Measurements from ENCODE around the gene LIMD2.
"Not testable (repeated sequence)": the region's sequence is repeated elsewhere in the genome, so short reads cannot be mapped to it uniquely, and the experiment has no call there.

The LIMD2 gene

DNA sequence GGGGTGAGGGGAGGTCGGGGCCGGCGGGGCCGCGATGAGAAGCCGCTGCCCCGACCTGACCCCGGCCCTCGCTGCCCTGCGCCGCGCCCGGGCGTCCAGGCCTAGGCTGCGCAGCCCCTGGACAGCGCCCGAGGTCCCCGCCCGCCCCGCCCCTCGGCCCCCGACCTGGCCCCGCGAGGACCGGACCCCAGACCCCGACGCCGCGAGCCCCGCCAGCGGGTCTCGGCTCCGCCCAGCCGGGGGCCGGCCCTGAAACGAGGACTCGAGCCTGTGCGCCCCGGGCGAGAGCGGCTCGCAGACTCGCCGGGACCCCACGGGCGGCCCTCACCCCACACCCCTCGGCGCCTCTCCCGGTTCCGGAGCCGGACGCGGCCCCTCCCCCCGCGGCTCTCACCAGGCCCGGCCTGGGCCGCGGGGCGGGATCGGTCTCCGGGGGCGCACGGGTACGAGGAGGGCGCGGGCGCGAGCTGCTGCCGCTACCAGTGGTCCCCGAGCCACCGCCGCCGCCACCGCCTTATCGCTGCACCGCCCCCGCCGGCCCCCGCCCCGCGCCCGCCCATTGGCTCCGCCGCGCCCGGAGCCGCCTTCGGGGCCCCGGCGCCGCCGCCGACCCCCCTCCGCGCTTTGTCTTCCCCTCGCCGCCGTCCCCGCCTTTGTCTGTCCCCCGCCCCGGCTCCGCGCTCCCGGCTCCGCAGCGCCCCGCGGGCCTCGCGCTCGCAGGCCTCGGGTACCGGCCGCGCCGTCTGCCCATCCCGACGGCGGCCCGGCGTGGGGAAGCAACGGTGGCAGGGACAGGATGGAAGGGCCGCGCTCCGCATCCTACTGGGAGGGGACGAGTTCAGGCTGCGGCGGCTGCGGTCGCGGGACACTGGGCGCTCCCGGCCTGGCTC, at the start of gene LIMD2:
LIMD2 (minus strand) TSS at position 488 of the 890 bp plus-strand sequence. CDS start 827 bp downstream, outside the sequence.
- DNase-seq: peak; percentile 53

DNA sequence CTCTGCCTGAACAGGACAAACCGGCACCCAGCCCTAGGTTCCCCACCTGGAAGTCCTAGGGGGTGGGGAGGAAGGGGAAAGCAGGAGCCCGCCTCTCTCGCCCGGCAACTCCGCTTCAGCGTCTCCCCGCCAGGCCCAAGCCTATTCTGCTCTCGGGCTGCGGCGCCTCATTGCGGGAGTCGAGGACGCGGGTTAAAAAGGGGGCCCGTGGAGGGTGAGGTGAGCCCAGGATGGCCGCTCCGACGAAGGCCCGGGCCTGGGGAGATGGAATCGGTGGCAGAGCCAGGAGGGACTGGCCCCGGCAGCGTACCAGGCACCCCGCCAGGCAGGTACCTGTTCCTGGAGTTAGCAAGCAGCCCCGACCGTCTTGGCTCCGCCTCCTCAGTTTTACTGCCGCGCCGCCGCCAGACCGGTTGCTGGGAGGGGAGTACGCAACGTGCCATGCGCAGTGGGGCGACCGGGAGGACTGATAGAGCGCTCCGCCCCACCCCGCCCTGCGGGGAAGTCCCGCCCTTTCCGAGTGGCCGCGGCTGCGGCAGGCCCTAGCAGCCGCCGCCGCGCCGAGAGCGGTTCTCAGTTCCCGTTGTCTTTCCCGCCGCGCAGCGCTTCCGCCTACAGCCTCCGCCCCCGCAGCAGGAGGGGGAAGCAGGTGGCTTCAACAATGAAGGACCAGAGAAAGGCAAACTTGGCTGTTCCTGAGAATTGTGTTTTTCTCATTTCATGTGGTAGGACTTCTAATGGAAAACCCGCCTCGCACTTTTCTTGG, 41.7 kb upstream of the LIMD2 start, which contains the start of gene STRADA:
STRADA (minus strand) TSS at position 392 of the 766 bp plus-strand sequence. CDS start 13,430 bp downstream, outside the sequence.
- DNase-seq: peak; percentile 98

DNA sequence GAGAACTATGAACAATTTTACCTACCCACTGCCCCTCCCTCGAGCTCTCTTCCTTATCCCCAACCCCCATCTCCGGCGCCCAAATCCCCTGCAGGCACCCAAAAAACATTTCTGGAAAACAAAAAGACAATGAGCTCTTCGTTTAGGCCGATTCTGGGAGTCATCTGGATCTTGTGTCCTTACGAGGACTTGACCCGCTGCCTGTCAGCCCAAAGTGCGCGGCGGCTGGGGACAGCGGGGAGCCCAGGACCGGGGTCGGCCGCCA, 41.1 kb upstream of the LIMD2 start:
- peak; percentile 53 for DNase-seq

DNA sequence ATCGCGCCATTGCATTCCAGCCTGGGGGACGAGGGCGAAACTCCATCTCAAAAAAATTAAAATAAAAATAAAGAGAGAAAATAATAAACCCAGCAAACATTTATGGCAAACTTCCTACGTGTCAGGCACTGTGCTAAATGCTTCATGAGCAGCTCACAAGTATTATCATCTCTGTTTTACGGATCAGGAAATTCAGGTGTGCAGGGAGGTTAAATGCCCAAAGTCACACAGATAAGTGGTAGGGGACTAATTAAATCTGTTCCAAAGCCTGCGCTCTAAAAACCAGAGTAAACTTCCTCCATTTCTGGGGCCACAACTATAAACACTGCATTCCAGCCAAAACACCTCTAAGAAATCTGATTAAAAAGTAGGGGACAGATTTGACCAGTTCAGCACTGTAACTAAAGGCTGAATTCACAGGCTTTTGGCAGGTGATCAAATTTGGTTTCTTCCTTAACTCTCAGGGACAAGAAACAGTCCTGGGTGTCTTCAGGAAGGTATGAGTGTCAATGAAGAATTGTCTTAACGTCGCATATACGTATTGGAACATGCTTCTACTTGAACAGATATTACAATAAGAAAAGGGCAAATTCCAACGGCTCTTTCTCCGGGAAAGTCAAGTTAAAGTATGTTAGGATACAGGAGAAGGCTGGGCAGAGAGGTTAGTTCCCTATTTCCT, 40.7 kb upstream of the LIMD2 start:
- DNase-seq: no peak

GRCh38 chr17:63735691-63736090, 35.8 kb upstream of the LIMD2 start:
- DNase-seq: no peak

DNA sequence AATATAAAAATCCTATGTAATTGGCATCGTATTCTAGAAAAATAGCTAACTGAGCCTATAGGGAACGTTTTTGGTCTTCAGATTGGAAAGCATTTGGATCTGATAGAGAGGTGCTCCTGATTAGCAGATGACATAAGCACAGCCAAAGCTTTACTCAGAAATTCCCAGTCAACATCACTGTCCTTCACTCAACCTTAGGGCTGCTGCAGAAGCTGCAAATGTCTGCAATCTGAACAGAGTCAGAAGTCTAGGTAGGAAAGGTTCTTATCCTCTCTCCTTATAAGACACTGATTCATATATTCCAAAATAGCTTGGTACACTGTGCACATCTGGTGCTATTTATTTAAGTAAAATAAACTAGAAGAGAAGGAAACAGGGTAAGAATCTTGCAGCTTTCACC, 22.5 kb upstream of the LIMD2 start:
- DNase-seq: no peak

DNA sequence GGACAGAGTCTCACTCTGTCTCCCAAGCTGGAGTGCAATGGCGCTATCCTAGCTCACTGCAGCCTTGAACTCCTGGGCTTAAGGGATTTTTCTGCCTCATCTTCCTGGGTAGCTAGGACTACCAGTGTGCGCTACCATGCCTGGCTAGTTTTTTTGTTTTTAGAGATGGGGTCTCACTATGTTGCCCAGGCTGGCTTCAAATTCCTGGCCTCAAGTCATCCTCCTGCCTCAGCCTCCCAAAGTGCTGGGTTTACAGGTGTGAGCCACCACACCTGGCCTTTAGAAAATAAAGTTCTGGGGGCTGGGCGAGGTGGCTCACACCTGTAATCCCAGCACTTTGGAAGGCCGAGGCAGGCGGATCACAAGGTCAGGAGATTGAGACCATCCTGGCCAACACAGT, 20.3 kb upstream of the LIMD2 start:
- DNase-seq: not testable (repeated sequence)

DNA sequence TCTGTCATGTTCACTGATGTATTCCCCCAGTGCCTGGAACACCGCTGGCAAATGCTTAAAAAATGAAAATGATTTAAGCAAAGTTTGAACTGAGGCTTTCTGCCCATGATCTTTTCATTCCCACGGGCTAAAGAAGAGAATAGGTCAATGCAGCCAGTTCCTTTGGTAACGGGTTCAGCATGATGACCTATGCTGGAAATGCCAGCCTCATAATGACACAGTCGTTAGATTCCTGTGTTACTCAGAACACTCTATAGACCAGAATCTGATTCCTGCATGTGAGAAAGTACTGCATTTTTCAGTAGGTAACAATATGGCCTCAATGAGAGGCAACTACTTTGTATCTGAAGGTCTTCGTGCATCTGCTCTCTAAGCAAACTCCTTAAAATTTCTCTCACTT, 19.1 kb upstream of the LIMD2 start:
- no peak for DNase-seq

DNA sequence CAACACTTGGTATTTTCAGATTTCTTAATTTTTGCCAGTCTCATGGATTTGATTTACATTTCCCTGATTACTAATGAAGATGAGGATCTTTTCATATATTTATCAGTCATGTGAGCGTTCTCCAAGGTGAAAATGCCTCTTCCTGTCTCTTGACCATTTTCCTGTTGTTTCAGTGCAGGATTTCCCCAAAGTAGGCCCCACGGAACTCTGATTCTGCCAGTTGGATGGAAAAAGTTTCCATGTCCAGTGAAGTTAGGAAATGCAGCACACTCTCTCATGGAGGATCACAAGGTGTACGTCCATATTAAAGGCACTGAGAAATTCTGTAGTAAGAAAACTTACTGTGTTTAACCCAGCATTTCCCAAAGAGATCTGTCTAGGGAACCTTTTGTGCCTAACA, 16.5 kb upstream of the LIMD2 start:
- no peak for DNase-seq

- DNase-seq: no peak
Observed at GRCh38 chr17:63714550-63715277, 14.8 kb upstream of the LIMD2 start.

DNA sequence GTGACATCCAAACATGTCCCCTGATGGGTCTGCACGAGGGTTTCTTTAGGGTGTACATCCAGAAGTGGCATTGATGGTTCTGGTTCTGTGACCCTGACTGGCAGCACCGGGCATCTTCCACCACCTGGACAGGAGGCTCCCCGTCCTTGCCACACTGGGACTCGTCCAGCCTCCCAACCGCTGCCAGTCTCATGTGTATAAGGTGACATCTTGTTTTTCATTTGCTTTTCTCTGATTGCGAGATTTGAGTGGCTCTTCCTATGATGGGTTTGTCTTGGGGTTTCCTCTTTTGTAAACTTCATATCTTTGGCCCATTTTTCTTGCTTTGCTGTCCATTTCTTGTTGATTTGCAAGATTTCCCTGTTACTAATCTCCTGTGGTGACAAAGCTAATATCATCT, 9.2 kb upstream of the LIMD2 start:
- no peak for DNase-seq

GRCh38 chr17:63707151-63707550, 7.2 kb upstream of the LIMD2 start:
- no peak for DNase-seq

GRCh38 chr17:63706336-63707082, 6.6 kb upstream of the LIMD2 start:
- DNase-seq: no peak

- DNase-seq: no peak
Observed at GRCh38 chr17:63705657-63706056, 5.7 kb upstream of the LIMD2 start.

- DNase-seq: no peak
Observed at GRCh38 chr17:63704836-63705235, 4.9 kb upstream of the LIMD2 start.

DNA sequence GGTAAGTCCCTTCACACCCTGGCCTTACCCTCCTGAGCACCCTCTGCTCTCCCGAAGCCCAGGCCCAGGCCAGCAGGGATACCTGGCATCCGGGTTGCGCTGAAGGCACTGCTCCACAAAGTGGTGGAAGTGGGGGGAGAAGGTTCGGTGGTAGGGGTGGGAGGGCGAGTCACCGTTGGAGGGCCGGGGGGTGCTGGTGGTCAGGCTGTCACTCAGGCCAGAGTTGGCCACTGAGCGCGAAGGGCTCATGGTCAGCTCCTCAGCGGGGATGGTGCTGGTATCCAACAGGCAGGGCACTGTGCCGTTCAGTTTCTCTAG, 4.3 kb upstream of the LIMD2 start:
- no peak for DNase-seq

- DNase-seq: no peak
Observed at GRCh38 chr17:63703556-63704258, 3.8 kb upstream of the LIMD2 start.

- no peak for DNase-seq
Observed at GRCh38 chr17:63703029-63703428, 3.1 kb upstream of the LIMD2 start.

DNA sequence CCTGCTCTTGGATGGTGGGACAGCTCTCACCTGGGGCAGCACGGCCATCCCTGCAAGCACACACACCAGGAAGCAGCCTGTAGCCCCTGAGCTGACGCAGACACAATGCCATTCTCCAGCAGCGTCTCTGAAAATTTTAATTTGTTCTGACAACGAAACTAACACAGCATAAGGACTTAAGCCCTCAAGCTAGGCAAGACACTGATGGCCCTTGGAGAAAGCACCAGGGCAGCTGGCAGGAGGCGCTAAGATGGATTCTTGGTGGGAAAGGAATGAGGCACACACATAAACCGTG, 2.7 kb upstream of the LIMD2 start:
- DNase-seq: no peak

DNA sequence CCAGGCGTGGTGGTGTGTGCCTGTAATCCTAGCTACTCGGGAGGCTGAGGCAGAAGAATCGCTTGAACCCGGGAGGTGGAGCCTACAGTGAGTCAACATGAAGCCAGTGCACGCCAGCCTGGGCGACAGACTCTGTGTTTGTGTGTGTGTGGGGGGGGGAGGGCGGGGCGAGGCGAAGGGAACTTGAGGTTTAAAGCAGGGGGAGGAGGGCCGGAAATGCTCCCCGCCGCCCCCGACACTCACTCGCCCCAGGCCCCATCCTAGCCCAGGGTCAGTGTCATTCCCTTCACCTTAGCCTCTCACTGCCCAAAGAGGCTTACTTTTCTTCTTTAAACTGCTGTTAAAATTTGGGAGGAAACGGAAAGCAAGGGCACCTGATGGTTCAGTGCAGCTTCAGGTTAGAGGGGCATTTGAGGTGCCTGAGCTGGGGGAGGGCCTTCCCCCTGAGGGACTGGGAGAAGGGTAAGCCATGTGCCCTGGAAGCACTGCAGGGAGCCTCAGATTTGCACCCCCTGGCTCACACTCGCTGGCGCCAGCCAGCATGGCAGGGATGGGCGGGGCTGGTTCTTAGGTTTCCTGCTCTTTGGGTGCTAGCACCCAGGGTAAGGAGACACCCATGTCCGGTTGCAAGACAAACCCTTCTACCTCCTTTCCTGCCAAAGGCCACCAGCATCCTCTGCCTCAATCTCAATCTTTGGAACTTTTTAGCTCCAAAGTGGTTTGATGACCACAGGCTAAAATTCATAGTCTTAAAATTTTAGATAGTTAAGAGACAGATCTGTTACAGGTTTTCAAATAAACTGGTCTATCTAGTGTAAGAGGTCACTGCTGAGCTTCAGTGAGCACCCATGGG, 2.2 kb upstream of the LIMD2 start:
- no peak for DNase-seq

- DNase-seq: no peak
Observed at GRCh38 chr17:63701456-63701820, 1.5 kb upstream of the LIMD2 start.
